Liver (tissue), 9 donors: ENCODE results near the gene SMG6. TPM values are rescaled to one million over a fixed set of nuclear protein-coding genes. Genes with fewer than 3 reads are reported as not detected.

Source experiments
- DNase-seq: peaks from one replicate; pipeline ENCODE4 v3.0.0-alpha.2; 2017; ENCODE audit warnings: low spot score
- H3K27ac ChIP-seq, 2 donors: one replicate each; pipeline ENCODE4 v1.7.0; 2013; ENCODE audit warnings: inconsistent platforms in 2 of 2, low read length in 2 of 2, control low read depth in 1 of 2, low read depth in 1 of 2, mild to moderate bottlenecking in 1 of 2
- H3K27me3 ChIP-seq, 4 donors: one replicate each; pipeline versions ENCODE4 v1.6.1 to v1.7.0; 2013; ENCODE audit warnings: low read length in 3 of 4, inconsistent platforms in 1 of 4, mild to moderate bottlenecking in 1 of 4, moderate library complexity in 1 of 4; ENCODE audit not compliant: control insufficient read depth in 4 of 4, insufficient read depth in 4 of 4
- H3K36me3 ChIP-seq, 4 donors: one replicate each; pipeline versions ENCODE4 v1.6.1 to v1.7.0; 2013; ENCODE audit warnings: low read length in 3 of 4, mild to moderate bottlenecking in 3 of 4, low read depth in 1 of 4, moderate library complexity in 1 of 4; ENCODE audit not compliant: control insufficient read depth in 4 of 4, insufficient read depth in 3 of 4
- H3K4me1 ChIP-seq, 4 donors: one replicate each; pipeline versions ENCODE4 v1.6.1 to v1.7.0; 2013; ENCODE audit warnings: low read length in 3 of 4, mild to moderate bottlenecking in 3 of 4, moderate library complexity in 1 of 4; ENCODE audit not compliant: control insufficient read depth in 4 of 4, insufficient read depth in 4 of 4
- H3K4me3 ChIP-seq, 3 donors: one replicate each; pipeline versions ENCODE4 v1.6.1 to v1.7.0; 2013; ENCODE audit warnings: low read length in 3 of 3, control low read depth in 1 of 3, low read depth in 1 of 3, mild to moderate bottlenecking in 1 of 3
- H3K9ac ChIP-seq, 2 donors: one replicate each; pipeline ENCODE4 v1.7.0; 2013; ENCODE audit warnings: low read length in 2 of 2, mild to moderate bottlenecking in 2 of 2, moderate library complexity in 2 of 2, control low read depth in 1 of 2, low read depth in 1 of 2
- H3K9me3 ChIP-seq, 4 donors: one replicate each; pipeline versions ENCODE4 v1.6.1 to v1.7.0; 2013; ENCODE audit warnings: low read length in 3 of 4; ENCODE audit not compliant: control insufficient read depth in 4 of 4
- EGR1 ChIP-seq, 2 donors: IDR thresholded peaks; 2 replicates each; pipeline ENCODE4 v1.6.1; 2016 to 2018; ENCODE audit warnings: antibody characterized with exemption in 2 of 2, low read depth in 2 of 2
- FOXA1 ChIP-seq: IDR thresholded peaks from 2 replicates; pipeline ENCODE4 v1.6.1; 2016; ENCODE audit warnings: antibody characterized with exemption
- FOXA2 ChIP-seq: IDR thresholded peaks from 2 replicates; pipeline ENCODE4 v1.6.1; 2016; ENCODE audit warnings: antibody characterized with exemption
- GABPA ChIP-seq, 2 donors: IDR thresholded peaks in 1 of 2; conservative IDR thresholded peaks in 1 of 2; 2 replicates each; pipeline ENCODE4 v1.6.1; 2016; ENCODE audit warnings: antibody characterized with exemption in 2 of 2, mild to moderate bottlenecking in 1 of 2, moderate library complexity in 1 of 2
- HNF4A ChIP-seq, 2 donors: conservative IDR thresholded peaks; 2 replicates each; pipeline ENCODE4 v1.6.1; 2016; ENCODE audit warnings: antibody characterized with exemption in 2 of 2, mild to moderate bottlenecking in 2 of 2
- HNF4G ChIP-seq: IDR thresholded peaks from 2 replicates; pipeline ENCODE4 v1.6.1; 2016; ENCODE audit warnings: antibody characterized with exemption
- JUND ChIP-seq, 2 donors: IDR thresholded peaks; 2 replicates each; pipeline ENCODE4 v1.6.1; 2016; ENCODE audit warnings: antibody characterized with exemption in 2 of 2
- NR2F2 ChIP-seq: IDR thresholded peaks from 2 replicates; pipeline ENCODE4 v1.6.1; 2016; ENCODE audit warnings: antibody characterized with exemption
- RAD21 ChIP-seq, 2 donors: IDR thresholded peaks; 2 replicates each; pipeline ENCODE4 v1.6.1; 2016; ENCODE audit warnings: antibody characterized with exemption in 2 of 2, mild to moderate bottlenecking in 2 of 2
- RXRA ChIP-seq, 2 donors: IDR thresholded peaks; 2 replicates each; pipeline ENCODE4 v1.6.1; 2017 to 2018; ENCODE audit warnings: antibody characterized with exemption in 2 of 2, mild to moderate bottlenecking in 1 of 2
- SP1 ChIP-seq: IDR thresholded peaks from 2 replicates; pipeline ENCODE4 v1.6.1; 2018; ENCODE audit warnings: antibody characterized with exemption, mild to moderate bottlenecking
- TAF1 ChIP-seq: conservative IDR thresholded peaks from 2 replicates; pipeline ENCODE4 v1.6.1; 2016; ENCODE audit warnings: antibody characterized with exemption, mild to moderate bottlenecking
- YY1 ChIP-seq: IDR thresholded peaks from 2 replicates; pipeline ENCODE4 v1.6.1; 2016; ENCODE audit warnings: antibody characterized with exemption, mild to moderate bottlenecking
- ZBTB33 ChIP-seq: IDR thresholded peaks from 2 replicates; pipeline ENCODE4 v1.6.1; 2016; ENCODE audit warnings: antibody characterized with exemption
- WGBS: extraction: QIAGEN DNeasy Blood & Tissue Kit; methylation state at CpG from one replicate; pipeline ENCODE4 v1.1.7; 2013; 5-methylcytosine and 5-hydroxymethylcytosine counted together
- polyA plus RNA-seq, 2 donors: library from polyadenylated mRNA; stranded (reverse) in 1 of 2; unstranded in 1 of 2; fragments of 200-250 nt in 1 of 2; fragments of >200 nt in 1 of 2; fragmentation: Nextera tagmentation in 1 of 2; extraction: Ambion mirVana in 1 of 2; gene quantifications; one replicate each; pipeline versions ENCODE4 v1.2.1 to v1.2.3, GENCODE V29; 2013 to 2015
- total RNA-seq, 2 donors: library from RNA; depleted of rRNA; stranded (reverse); fragments of >200 nt; gene quantifications; one replicate each; pipeline ENCODE4 v1.2.3, GENCODE V29; 2014
- TF ChIP-seq, protein P1 (sequence below): IDR thresholded peaks from 2 replicates; pipeline ENCODE4 v1.6.1; 2016; ENCODE audit warnings: antibody characterized with exemption
- TF ChIP-seq, protein P2 (sequence below): IDR thresholded peaks from 2 replicates; pipeline ENCODE4 v1.6.1; 2016; ENCODE audit warnings: antibody characterized with exemption
- TF ChIP-seq, protein P3 (sequence below): fragments of 150-350 bp; IDR thresholded peaks from 2 replicates; pipeline ENCODE4 v1.5.1; 2017; ENCODE audit warnings: improper control_type of control experiment, low read depth, low read length; ENCODE audit not compliant: missing input control
- donor health status: healthy.
- donor health status: healthy.
- donor health status: healthy.
- donor health status: healthy.
- donor health status: healthy.

Gene SMG6
- total and polyA plus RNA-seq, 4 donors = 4.9 to 12.0 (median 8.2) TPM

GRCh38 chr17:2068031-2068518, 235.5 kb downstream of the SMG6 start:
- H3K9ac ChIP-seq = no peak overlapping the region
- peaks cover 2 to 7% (median 4%) of the 10 kb centered on the region in 4 donors for H3K36me3 ChIP-seq
- no peak overlapping the region for H3K4me3 ChIP-seq
- no peak for DNase-seq
- no peaks in the 10 kb centered on the region for H3K27me3 ChIP-seq
- H3K9me3 ChIP-seq = no peaks in the 10 kb centered on the region
- no peak for TF ChIP-seq NR2F2
- TF ChIP-seq RXRA (IDR thresholded peaks at IDR 0.05) = no peak
- TF ChIP-seq HNF4A (conservative IDR thresholded peaks at IDR 0.05) = no peak
- TF ChIP-seq, protein P1, sequence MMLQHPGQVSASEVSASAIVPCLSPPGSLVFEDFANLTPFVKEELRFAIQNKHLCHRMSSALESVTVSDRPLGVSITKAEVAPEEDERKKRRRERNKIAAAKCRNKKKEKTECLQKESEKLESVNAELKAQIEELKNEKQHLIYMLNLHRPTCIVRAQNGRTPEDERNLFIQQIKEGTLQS = no peak
- TF ChIP-seq TAF1 = no peak
- no peak for TF ChIP-seq RAD21 (IDR thresholded peaks at IDR 0.05)
- no peak for TF ChIP-seq EGR1 (IDR thresholded peaks at IDR 0.05; ENCODE audit: low read depth in 2 of 2)
- 77% methylated on average over 6 of the region's 6 CpGs for WGBS
- peak overlapping the region; percentile 16 to 63 for H3K27ac ChIP-seq
- H3K4me1 ChIP-seq = peaks cover 12 to 54% (median 27%) of the 10 kb centered on the region in 4 donors

DNA sequence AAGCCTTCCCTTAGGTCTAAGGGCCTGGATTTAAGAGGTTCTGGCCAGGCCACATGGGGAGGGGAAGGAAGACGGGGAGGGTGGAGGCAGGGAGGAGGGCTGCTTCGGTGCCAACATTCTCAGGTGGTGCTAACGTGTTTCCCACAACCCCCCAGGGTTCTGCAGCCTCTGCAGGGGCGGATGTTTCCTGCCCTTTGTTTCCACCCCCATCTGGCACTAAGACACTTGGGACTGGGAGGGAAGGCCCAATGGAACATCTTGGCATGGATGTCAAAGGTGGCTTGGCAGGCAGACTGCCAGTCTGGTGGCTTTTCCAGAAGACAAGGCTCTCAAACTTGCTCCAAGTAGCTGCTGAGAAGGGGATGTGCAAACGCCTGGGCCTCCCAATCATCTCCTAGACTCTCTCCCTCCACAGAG, 236.0 kb downstream of the SMG6 start:
- Histone ChIP-seq H3K27me3 (no peaks in the 10 kb centered on the region), H3K4me1 (peaks cover 12 to 54% (median 27%) of the 10 kb centered on the region in 4 donors), H3K36me3 (peaks cover 2 to 7% (median 4%) of the 10 kb centered on the region in 4 donors), H3K4me3 (no peak overlapping the region), H3K9ac (no peak overlapping the region), H3K9me3 (no peaks in the 10 kb centered on the region), H3K27ac (peak overlapping the region; percentile 22 to 60)
- 63% methylated on average over 5 of the region's 5 CpGs for WGBS
- TF ChIP-seq NR2F2 (peak; percentile 41), JUND (IDR thresholded peaks at IDR 0.05) (no peak)
- DNase-seq = no peak

DNA sequence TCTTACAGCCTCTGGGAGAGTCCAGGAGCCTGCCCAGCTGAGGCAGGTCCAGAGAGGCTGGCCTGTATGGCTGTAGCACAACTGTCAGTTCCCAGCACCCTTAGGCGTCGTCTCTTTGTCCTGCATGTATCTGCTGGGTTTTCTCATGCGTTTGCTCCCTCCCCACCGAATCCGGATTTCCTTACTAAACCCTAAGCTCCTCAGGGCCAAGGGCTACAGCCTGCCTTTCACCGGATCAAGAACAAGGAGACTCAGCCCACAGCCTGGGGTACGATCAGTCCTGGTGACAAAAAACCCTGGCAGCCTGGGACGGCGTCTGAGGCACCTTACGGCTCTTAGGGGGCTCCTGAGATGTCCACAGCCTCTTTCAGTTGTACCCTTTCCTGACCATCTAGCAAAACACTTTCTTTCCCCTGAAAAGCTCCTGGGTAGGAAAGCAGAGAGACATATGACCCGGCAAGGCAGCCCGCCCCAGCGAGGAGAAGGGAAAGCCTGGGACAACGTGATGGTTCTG, 236.5 kb downstream of the SMG6 start:
- no peak for DNase-seq
- H3K27me3 ChIP-seq = no peaks in the 10 kb centered on the region
- H3K27ac ChIP-seq = peak overlapping the region; percentile 22 to 60
- WGBS = 66% methylated on average over 14 of the region's 14 CpGs
- H3K9me3 ChIP-seq = no peaks in the 10 kb centered on the region
- H3K9ac ChIP-seq = no peak overlapping the region
- H3K36me3 ChIP-seq = peaks cover 2 to 9% (median 4%) of the 10 kb centered on the region in 4 donors
- H3K4me3 ChIP-seq = no peak overlapping the region
- TF ChIP-seq GABPA (IDR thresholded peaks at IDR 0.05 in 1 of 2, conservative IDR thresholded peaks at IDR 0.05 in 1 of 2) = no peak
- TF ChIP-seq, protein P2, sequence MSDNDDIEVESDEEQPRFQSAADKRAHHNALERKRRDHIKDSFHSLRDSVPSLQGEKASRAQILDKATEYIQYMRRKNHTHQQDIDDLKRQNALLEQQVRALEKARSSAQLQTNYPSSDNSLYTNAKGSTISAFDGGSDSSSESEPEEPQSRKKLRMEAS = peak; percentile 5
- TF ChIP-seq TAF1 = no peak
- TF ChIP-seq RAD21 (IDR thresholded peaks at IDR 0.05) = peak in 1 of 2 donors; percentile 11
- H3K4me1 ChIP-seq = peaks cover 12 to 54% (median 27%) of the 10 kb centered on the region in 4 donors

- no peak for DNase-seq
- Histone ChIP-seq H3K9ac (no peak overlapping the region), H3K4me3 (no peak overlapping the region), H3K27me3 (no peaks in the 10 kb centered on the region), H3K4me1 (peaks cover 11 to 46% (median 26%) of the 10 kb centered on the region in 4 donors), H3K9me3 (no peaks in the 10 kb centered on the region), H3K36me3 (peaks cover 2 to 10% (median 4%) of the 10 kb centered on the region in 4 donors), H3K27ac (peak overlapping the region; percentile 22 to 60)
- 80% methylated on average over 10 of the region's 10 CpGs for WGBS
- TF ChIP-seq HNF4A (conservative IDR thresholded peaks at IDR 0.05) (no peak), GABPA (IDR thresholded peaks at IDR 0.05 in 1 of 2, conservative IDR thresholded peaks at IDR 0.05 in 1 of 2) (no peak), RAD21 (IDR thresholded peaks at IDR 0.05) (no peak), NR2F2 (no peak), FOXA1 (no peak), FOXA2 (no peak), EGR1 (IDR thresholded peaks at IDR 0.05; ENCODE audit: low read depth in 2 of 2) (no peak), RXRA (IDR thresholded peaks at IDR 0.05) (no peak), TAF1 (no peak), HNF4G (no peak), ZBTB33 (no peak), SP1 (no peak), YY1 (no peak), JUND (IDR thresholded peaks at IDR 0.05) (no peak)
- TF ChIP-seq, protein P1 = no peak
- TF ChIP-seq, protein P3, sequence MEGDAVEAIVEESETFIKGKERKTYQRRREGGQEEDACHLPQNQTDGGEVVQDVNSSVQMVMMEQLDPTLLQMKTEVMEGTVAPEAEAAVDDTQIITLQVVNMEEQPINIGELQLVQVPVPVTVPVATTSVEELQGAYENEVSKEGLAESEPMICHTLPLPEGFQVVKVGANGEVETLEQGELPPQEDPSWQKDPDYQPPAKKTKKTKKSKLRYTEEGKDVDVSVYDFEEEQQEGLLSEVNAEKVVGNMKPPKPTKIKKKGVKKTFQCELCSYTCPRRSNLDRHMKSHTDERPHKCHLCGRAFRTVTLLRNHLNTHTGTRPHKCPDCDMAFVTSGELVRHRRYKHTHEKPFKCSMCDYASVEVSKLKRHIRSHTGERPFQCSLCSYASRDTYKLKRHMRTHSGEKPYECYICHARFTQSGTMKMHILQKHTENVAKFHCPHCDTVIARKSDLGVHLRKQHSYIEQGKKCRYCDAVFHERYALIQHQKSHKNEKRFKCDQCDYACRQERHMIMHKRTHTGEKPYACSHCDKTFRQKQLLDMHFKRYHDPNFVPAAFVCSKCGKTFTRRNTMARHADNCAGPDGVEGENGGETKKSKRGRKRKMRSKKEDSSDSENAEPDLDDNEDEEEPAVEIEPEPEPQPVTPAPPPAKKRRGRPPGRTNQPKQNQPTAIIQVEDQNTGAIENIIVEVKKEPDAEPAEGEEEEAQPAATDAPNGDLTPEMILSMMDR = no peak
- TF ChIP-seq, protein P2 = no peak
These were observed 237.6 kb downstream of the SMG6 start for GRCh38 chr17:2065949-2066400.
